IPS DF 6.9 (cell line): ENCODE data around the gene EXOSC3.
A peak's percentile ranks its signal among the peaks of the same experiment; 100 is the strongest.
"Not testable (repeated sequence)": the region's sequence is repeated elsewhere in the genome, so short reads cannot be mapped to it uniquely, and the experiment has no call there.

ENCODE experiments used
- DNase-seq: peaks from one replicate; pipeline ENCODE4 v3.0.0-alpha.2; 2013; ENCODE audit warnings: low read depth, low spot score
- H3K27ac ChIP-seq: one replicate; pipeline ENCODE4 v1.5.1; 2013; ENCODE audit warnings: low read length, control low read depth
- H3K27me3 ChIP-seq: 2 replicates; pipeline ENCODE4 v1.6.1; 2013; ENCODE audit warnings: mild to moderate bottlenecking, low read length; ENCODE audit not compliant: control insufficient read depth, insufficient read depth
- H3K36me3 ChIP-seq: 2 replicates; pipeline ENCODE4 v1.6.1; 2013; ENCODE audit warnings: low read length; ENCODE audit not compliant: control insufficient read depth, insufficient read depth
- H3K4me1 ChIP-seq: 2 replicates; pipeline ENCODE4 v1.6.1; 2013; ENCODE audit warnings: low read length; ENCODE audit not compliant: control insufficient read depth, insufficient read depth
- H3K4me3 ChIP-seq: 2 replicates; pipeline ENCODE4 v1.5.1; 2013; ENCODE audit warnings: mild to moderate bottlenecking, low read length
- H3K9me3 ChIP-seq: 2 replicates; pipeline ENCODE4 v1.6.1; 2013; ENCODE audit warnings: low read length, inconsistent platforms; ENCODE audit not compliant: control insufficient read depth, insufficient read depth
- WGBS: extraction: QIAGEN DNeasy Blood & Tissue Kit; methylation state at CpG from one replicate; pipeline ENCODE4 v1.1.7; 2013; ENCODE audit warnings: mixed read lengths, missing lambda C conversion rate; ENCODE audit not compliant: insufficient read length, insufficient coverage; 5-methylcytosine and 5-hydroxymethylcytosine counted together

Gene EXOSC3

DNA sequence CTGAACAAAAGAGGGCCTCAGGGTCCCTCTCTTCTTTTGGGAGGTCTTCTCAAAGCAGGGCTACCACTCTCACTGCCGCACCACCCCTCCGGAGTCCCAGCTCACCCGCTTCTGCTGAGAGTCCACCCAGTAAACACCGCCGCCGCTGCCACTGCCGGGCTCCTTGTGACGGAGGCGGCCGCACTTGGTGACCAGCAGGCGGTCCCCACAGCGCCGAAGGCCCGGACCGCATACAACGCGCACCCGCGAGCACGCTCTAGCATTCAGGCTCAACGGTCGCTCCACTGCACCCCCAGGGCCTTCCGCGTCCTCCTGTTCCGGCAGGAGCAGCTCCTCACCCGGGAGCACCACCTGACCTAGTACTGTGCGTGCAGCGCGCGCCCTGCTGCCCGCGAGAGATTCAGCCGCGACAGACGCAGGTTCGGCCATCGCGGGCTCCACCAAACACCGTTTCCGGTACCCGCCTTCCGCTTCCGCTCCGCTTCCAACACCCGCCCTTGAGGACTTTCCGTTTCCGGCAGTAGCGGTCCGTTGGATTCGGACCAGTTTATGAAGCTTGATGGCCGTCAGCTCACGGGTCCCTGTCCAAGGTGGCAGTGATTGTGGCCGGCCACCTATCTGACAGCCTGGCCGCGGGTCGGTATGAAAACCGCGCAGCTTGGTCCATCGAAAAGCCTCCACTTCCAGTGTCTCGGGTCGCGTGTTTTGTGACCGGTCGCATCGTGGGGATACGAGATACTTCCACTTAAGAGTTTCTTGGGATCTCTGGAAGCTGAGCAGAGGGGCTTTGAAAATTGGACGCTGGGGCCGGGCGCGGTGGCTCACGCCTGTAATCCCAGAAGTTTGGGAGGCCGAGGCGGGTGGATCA is at the start of gene EXOSC3:
Gene EXOSC3 (minus strand): TSS at position 449 of the 868 bp plus-strand sequence. CDS start 20 bp downstream, at position 429.
- Histone ChIP-seq H3K36me3 (peaks cover 6% of the 10 kb centered on the region; the same call in 1 of the 2 replicates), H3K27ac (no peak within 1 kb of the TSS), H3K9me3 (no peaks in the 10 kb centered on the region), H3K27me3 (no peaks in the 10 kb centered on the region), H3K4me3 (peak within 1 kb of the TSS; percentile 97), H3K4me1 (no peaks in the 10 kb centered on the region)
- DNase-seq, result peak; percentile 84
- no CpG with 5 or more reads among the region's 73 CpGs for WGBS

DNA sequence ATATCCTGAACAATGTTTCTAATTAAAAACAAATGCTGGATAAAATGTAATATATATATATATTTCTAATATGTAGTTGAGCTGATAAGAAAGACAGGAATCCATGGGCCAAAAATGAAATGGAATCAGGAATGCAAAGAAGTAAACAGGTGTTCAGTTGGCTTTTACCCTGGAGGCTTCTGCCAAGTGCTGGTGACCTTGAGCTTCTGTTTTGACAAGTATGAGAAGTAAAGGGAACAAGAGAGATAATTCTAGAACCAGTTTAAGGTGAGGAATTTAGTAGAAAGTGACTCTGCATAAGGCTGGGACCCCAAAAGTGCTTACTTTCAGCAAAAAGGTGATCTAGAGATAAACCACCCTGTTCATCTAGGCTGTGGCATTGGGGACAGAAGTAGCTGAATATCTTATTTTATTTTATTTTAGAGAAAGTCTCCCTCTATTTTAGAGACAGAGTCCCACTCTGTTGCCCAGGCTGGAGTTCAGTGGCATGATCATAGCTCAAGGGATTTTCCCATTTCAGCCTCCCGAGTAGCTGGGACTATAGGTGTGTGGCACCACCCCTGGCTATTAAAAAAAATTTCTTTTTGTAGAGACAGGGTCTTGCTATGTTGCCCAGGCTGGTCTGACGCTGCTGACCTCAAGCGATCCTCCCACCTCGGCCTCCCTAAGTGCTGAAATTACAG is 42.8 kb upstream of the EXOSC3 start:
- no peak for DNase-seq
- Histone ChIP-seq H3K27me3 (no peaks in the 10 kb centered on the region), H3K9me3 (no peaks in the 10 kb centered on the region), H3K27ac (no peak overlapping the region), H3K4me3 (no peak overlapping the region), H3K36me3 (no peaks in the 10 kb centered on the region; the same call in 1 of the 2 replicates), H3K4me1 (no peaks in the 10 kb centered on the region)
- WGBS, result no CpG with 5 or more reads among the region's 4 CpGs

DNA sequence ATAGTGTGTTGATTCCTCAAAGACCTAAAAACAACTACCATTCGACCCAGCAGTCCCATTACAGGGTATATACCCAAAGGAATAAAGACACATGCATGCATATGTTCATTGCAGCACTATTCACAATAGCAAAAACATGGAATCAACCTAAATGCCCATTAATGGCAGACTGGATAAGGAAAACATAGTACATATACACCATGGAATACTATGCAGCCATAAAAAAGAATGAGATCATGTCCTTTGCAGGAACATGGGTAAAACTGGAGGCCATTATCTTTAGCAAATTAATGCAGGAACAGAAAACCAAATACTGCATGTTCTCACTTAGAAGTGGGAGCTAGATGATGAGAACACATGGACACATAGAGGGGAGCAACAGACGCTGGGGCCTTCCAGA is 40.3 kb upstream of the EXOSC3 start:
- no CpG with 5 or more reads among the region's 2 CpGs for WGBS
- H3K4me1 ChIP-seq, H3K9me3 ChIP-seq, H3K36me3 ChIP-seq, DNase-seq, H3K27ac ChIP-seq, H3K27me3 ChIP-seq, H3K4me3 ChIP-seq: not testable (repeated sequence)

- H3K27me3 ChIP-seq, result no peaks in the 10 kb centered on the region
- H3K4me3 ChIP-seq, result no peak overlapping the region
- WGBS, result no CpG with 5 or more reads among the region's 5 CpGs
- H3K4me1 ChIP-seq, result no peaks in the 10 kb centered on the region
- no peak overlapping the region for H3K27ac ChIP-seq
- H3K9me3 ChIP-seq, result no peaks in the 10 kb centered on the region
- no peaks in the 10 kb centered on the region for H3K36me3 ChIP-seq
- DNase-seq, result no peak
Measured at GRCh38 chr9:37820142-37820541, 35.3 kb upstream of the EXOSC3 start.

DNA sequence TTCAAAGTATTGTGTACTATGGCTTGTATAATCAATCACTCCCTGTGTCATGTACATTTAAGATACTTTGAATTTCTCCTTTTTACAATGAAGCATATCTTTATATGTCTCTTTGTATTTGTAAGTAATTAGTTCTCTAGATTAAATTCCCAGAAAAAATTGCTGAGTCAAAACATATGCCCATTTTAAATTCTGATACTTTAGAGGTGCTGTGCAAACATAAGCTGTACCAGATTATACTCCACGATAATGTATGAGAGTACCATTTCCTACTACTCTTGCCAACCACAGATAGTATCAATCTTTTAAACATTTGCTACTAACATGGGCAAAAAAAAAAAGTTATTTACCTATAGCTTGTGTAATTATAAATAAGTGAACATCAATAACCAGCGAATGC is 34.0 kb upstream of the EXOSC3 start:
- H3K9me3 ChIP-seq, result no peaks in the 10 kb centered on the region
- H3K27me3 ChIP-seq, result no peaks in the 10 kb centered on the region
- H3K27ac ChIP-seq, result no peak overlapping the region
- no peaks in the 10 kb centered on the region for H3K36me3 ChIP-seq
- no peak overlapping the region for H3K4me3 ChIP-seq
- no CpG with 5 or more reads among the region's 2 CpGs for WGBS
- H3K4me1 ChIP-seq, result no peaks in the 10 kb centered on the region
- DNase-seq, result no peak

DNA sequence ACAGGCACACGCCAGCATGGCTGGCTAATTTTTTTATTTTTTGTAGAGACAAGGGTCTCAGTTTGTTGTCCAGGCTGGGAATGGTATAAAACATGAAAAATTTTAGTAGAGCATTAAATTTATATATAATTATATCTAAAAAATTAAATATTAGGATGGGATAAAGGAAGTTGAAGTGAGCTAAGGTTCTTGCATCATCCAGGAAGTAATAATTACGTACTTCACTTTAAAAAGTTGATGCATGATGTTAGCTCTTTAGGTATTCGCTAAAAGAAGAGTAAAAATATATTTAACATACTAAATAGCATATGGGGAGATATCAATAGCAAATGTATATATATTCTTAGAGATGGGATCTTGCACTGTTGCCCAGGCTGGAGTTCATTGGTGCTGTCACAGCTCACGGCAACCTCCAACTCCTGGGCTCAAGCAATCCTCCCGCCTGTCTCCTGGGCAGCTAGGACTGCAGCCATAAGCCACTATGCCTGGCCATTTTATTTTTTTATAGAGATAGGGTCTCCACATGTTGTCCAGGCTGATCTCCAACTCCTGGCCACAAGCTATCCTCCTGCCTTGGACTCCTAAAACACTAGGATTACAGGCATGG is 28.0 kb upstream of the EXOSC3 start:
- no peak overlapping the region for H3K4me3 ChIP-seq
- no peak overlapping the region for H3K27ac ChIP-seq
- H3K36me3 ChIP-seq, result no peaks in the 10 kb centered on the region
- no peaks in the 10 kb centered on the region for H3K27me3 ChIP-seq
- DNase-seq, result no peak
- no peaks in the 10 kb centered on the region for H3K9me3 ChIP-seq
- no peaks in the 10 kb centered on the region for H3K4me1 ChIP-seq
- no CpG with 5 or more reads among the region's 5 CpGs for WGBS

DNA sequence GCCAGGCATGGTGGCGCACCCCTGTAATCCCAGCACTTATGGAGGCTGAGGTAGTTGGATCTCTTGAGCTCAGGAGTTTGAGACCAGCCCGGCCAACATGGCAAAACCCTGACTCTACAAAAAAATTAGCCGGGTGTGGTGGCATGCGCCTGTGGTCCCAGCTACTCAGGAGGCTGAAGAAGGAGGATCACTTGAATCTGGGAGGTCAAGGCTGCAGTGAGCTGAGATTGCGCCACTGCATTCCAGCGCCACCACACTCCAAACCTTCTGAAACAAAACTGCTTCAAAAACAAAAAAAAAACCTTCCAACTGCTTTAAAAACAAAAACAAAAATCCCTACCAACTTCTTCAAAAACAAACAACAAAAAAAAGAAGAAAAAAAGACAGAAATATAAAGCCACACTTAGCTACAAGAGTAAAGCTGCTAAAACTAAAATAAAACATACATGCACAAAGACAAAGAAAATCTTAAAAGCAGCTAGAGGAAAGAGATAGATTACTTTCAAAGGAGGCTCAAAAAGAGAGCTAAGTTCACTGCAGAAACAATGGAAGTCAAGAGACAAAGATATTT is 27.1 kb upstream of the EXOSC3 start:
- Histone ChIP-seq H3K4me1 (no peaks in the 10 kb centered on the region), H3K27ac (no peak overlapping the region), H3K9me3 (no peaks in the 10 kb centered on the region), H3K36me3 (no peaks in the 10 kb centered on the region), H3K4me3 (no peak overlapping the region), H3K27me3 (no peaks in the 10 kb centered on the region)
- no peak for DNase-seq
- WGBS, result no CpG with 5 or more reads among the region's 6 CpGs

- not testable (repeated sequence) for H3K36me3 ChIP-seq, DNase-seq, H3K27me3 ChIP-seq, H3K4me3 ChIP-seq, H3K4me1 ChIP-seq, H3K27ac ChIP-seq, H3K9me3 ChIP-seq
- no CpG with 5 or more reads among the region's 15 CpGs for WGBS
Measured at GRCh38 chr9:37809676-37810075, 24.8 kb upstream of the EXOSC3 start.

DNA sequence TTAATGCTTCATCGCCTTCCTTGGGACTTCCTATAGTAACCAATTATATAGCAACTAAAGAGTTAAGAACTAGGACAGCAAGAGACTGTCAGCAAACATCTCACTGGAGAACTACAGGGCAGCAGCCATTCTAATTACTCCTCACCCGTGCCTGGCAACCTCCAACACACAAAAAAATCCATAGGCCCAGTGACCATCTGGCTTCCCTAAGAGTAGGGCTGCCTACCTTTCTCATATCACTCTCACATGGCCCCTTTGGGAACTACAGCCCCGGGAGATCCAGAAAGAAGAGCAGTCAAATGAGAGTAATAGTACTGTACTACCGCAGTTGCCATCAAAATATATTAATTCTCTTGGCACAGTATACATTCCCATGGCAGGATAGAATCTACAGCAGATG is 21.4 kb upstream of the EXOSC3 start:
- H3K27ac ChIP-seq, result no peak overlapping the region
- no peaks in the 10 kb centered on the region for H3K4me1 ChIP-seq
- no peaks in the 10 kb centered on the region for H3K9me3 ChIP-seq
- H3K4me3 ChIP-seq, result no peak overlapping the region
- WGBS, result no CpG with 5 or more reads among the region's 4 CpGs
- no peaks in the 10 kb centered on the region for H3K27me3 ChIP-seq
- DNase-seq, result no peak
- H3K36me3 ChIP-seq, result no peaks in the 10 kb centered on the region

- H3K36me3 ChIP-seq, result no peaks in the 10 kb centered on the region
- 100% methylated on average over 2 of the region's 10 CpGs for WGBS
- H3K27ac ChIP-seq, result no peak overlapping the region
- H3K9me3 ChIP-seq, result no peaks in the 10 kb centered on the region
- H3K4me3 ChIP-seq, result peak overlapping the region; percentile 79; the same call in 1 of the 2 replicates
- DNase-seq, result no peak
- no peaks in the 10 kb centered on the region for H3K27me3 ChIP-seq
- H3K4me1 ChIP-seq, result no peaks in the 10 kb centered on the region
Measured at GRCh38 chr9:37801959-37802711, 17.3 kb upstream of the EXOSC3 start.
